CD4-positive, alpha-beta memory T cell (primary cell): ENCODE measurements around the gene PPP1R18. TPM values are rescaled to one million over a fixed set of nuclear protein-coding genes. Genes with fewer than 3 reads are reported as not detected.
"Not testable (repeated sequence)": the region's sequence is repeated elsewhere in the genome, so short reads cannot be mapped to it uniquely, and the experiment has no call there.

Experiments used
- CTCF ChIA-PET: fragments of 350-600 bp; sonication (Branson Sonifier 250); formaldehyde crosslinking; loops from one replicate; lab custom pipeline; 2021; ENCODE audit warnings: inconsistent platforms; ENCODE audit not compliant: partially characterized antibody; lab: Charles Lee
- POLR2A ChIA-PET: fragments of 350-600 bp; sonication (Branson Sonifier 250); formaldehyde crosslinking; loops from one replicate; lab custom pipeline; 2021; ENCODE audit not compliant: partially characterized antibody; lab: Charles Lee
- DNase-seq, 5 donors: peaks; one replicate each; pipeline versions ENCODE4 v3.0.0 to v3.0.0-alpha.2; 2020 to 2022; ENCODE audit warnings: mixed read lengths in 1 of 5
- H3K27ac ChIP-seq: one replicate; pipeline ENCODE4 v1.7.0; 2013; ENCODE audit warnings: low read depth, low read length
- H3K27me3 ChIP-seq: 2 replicates; pipeline ENCODE4 v1.7.0; 2013; ENCODE audit warnings: mild to moderate bottlenecking, low read length, moderate library complexity; ENCODE audit not compliant: insufficient read depth
- H3K36me3 ChIP-seq: 2 replicates; pipeline ENCODE4 v1.7.0; 2013; ENCODE audit warnings: mild to moderate bottlenecking, low read length, moderate library complexity; ENCODE audit not compliant: insufficient read depth
- H3K4me1 ChIP-seq: 2 replicates; pipeline ENCODE4 v1.7.0; 2013; ENCODE audit warnings: mild to moderate bottlenecking, low read length, moderate library complexity; ENCODE audit not compliant: insufficient read depth
- H3K4me3 ChIP-seq, 2 donors: one replicate each; pipeline ENCODE4 v1.7.0; 2013; ENCODE audit warnings: low read length in 2 of 2, mild to moderate bottlenecking in 1 of 2
- H3K9me3 ChIP-seq, 2 donors: one replicate each; pipeline ENCODE4 v1.7.0; 2013; ENCODE audit warnings: low read length in 2 of 2, control low read depth in 1 of 2; ENCODE audit not compliant: control insufficient read depth in 1 of 2
- H3K27ac Mint-ChIP-seq, 7 donors: one replicate each; pipeline ENCODE4 v1.8.0; 2020 to 2021; ENCODE audit warnings: mixed read lengths in 7 of 7, mild to moderate bottlenecking in 6 of 7, inconsistent platforms in 3 of 7, moderate library complexity in 3 of 7
- H3K27me3 Mint-ChIP-seq, 2 donors: one replicate each; pipeline ENCODE4 v1.8.0; 2020 to 2021; ENCODE audit warnings: mixed read lengths in 2 of 2
- H3K36me3 Mint-ChIP-seq, 2 donors: one replicate each; pipeline ENCODE4 v1.8.0; 2020 to 2021; ENCODE audit warnings: mixed read lengths in 2 of 2, inconsistent platforms in 1 of 2, mild to moderate bottlenecking in 1 of 2
- H3K4me1 Mint-ChIP-seq, 4 donors: one replicate each; pipeline ENCODE4 v1.8.0; 2020 to 2021; ENCODE audit warnings: mixed read lengths in 4 of 4, mild to moderate bottlenecking in 1 of 4
- H3K4me3 Mint-ChIP-seq, 8 donors: one replicate each; pipeline ENCODE4 v1.8.0; 2020 to 2021; ENCODE audit warnings: mixed read lengths in 8 of 8, mild to moderate bottlenecking in 7 of 8, moderate library complexity in 6 of 8, inconsistent platforms in 3 of 8
- H3K9me3 Mint-ChIP-seq, 8 donors: one replicate each; pipeline ENCODE4 v1.8.0; 2020 to 2021; ENCODE audit warnings: mixed read lengths in 8 of 8, mild to moderate bottlenecking in 5 of 8, inconsistent platforms in 3 of 8, moderate library complexity in 1 of 8
- intact Hi-C: fragments of 100-400 bp; cut with micrococcal nuclease; formaldehyde crosslinking; loops from one replicate; pipeline ENCODE4 v1.15.1; 2023
- polyA plus RNA-seq, 2 donors: library from polyadenylated mRNA; unstranded; fragments of 300-500 nt; fragmentation: Illumina TruSeq; gene quantifications; one replicate each; pipeline ENCODE4 v1.2.3, GENCODE V29; 2021
- total RNA-seq, 2 experiments: library from RNA; stranded (reverse); gene quantifications; one replicate each; pipeline ENCODE4 v1.2.3, GENCODE V29; 2021

Gene PPP1R18
- total and polyA plus RNA-seq, 4 experiments from 2014 or later: 68.2 to 127 (median 120) TPM

- Mint-ChIP-seq H3K27me3 (no peaks in the 10 kb centered on the region), H3K27ac (peak overlapping the region; percentile 92 to 99 (median 97)), H3K4me3 (peak overlapping the region; percentile 90 to 99 (median 98)), H3K36me3 (peaks cover 28 to 59% of the 10 kb centered on the region in 2 donors), H3K9me3 (peaks cover 0 to 6% (median 0%) of the 10 kb centered on the region in 8 donors), H3K4me1 (peaks cover 24 to 69% (median 46%) of the 10 kb centered on the region in 4 donors)
- H3K36me3 ChIP-seq: peaks cover 42% of the 10 kb centered on the region
- ChIA-PET POLR2A (interaction anchor here (0.7 to 47.0 kb wide), 22 partner anchors 9 to 365 kb away, joined by 3 to 1474 read pairs (median 6); partner anchors contain the start of genes ABCF1, DHX16, MRPS18B and NRM), CTCF (interaction anchor here (0.7 to 23.1 kb wide), 43 partner anchors 9 to 365 kb away, joined by 3 to 865 read pairs (median 5); partner anchors contain the start of genes ABCF1, ATAT1, DHX16 and MRPS18B)
- peak overlapping the region; percentile 82 for H3K27ac ChIP-seq
- H3K4me1 ChIP-seq: peaks cover 60% of the 10 kb centered on the region
- no peaks in the 10 kb centered on the region for H3K9me3 ChIP-seq
- peak; percentile 80 to 87 (median 81) for DNase-seq
- peak overlapping the region; percentile 67 to 80 for H3K4me3 ChIP-seq
- H3K27me3 ChIP-seq: no peaks in the 10 kb centered on the region
- intact Hi-C loops: loop anchor here (1.0 kb wide), 5 partner anchors 8 to 240 kb away; partner anchors contain the start of gene ATAT1
These were observed 36.1 kb upstream of the PPP1R18 start for GRCh38 chr6:30722280-30723112.

GRCh38 chr6:30722025-30722279 lies 35.5 kb upstream of the PPP1R18 start:
- CTCF ChIA-PET: interaction anchor here (0.7 to 23.1 kb wide), 35 partner anchors 9 to 366 kb away, joined by 3 to 865 read pairs (median 6); partner anchors contain the start of genes ABCF1, ATAT1, DHX16 and MRPS18B
- H3K27me3 Mint-ChIP-seq, H3K9me3 Mint-ChIP-seq, H3K27me3 ChIP-seq, H3K9me3 ChIP-seq: not testable (repeated sequence)
- H3K27ac ChIP-seq: peak overlapping the region; percentile 82
- DNase-seq: peak in 1 of 5 donors; percentile 61
- H3K4me3 ChIP-seq: peak overlapping the region; percentile 67 to 80
- H3K36me3 ChIP-seq: peaks cover 37% of the 10 kb centered on the region
- H3K4me1 Mint-ChIP-seq: peaks cover 25 to 73% (median 50%) of the 10 kb centered on the region in 4 donors
- H3K4me3 Mint-ChIP-seq: peak overlapping the region; percentile 90 to 99 (median 98)
- intact Hi-C loops: loop anchor here (1.0 kb wide), 5 partner anchors 8 to 240 kb away; partner anchors contain the start of gene ATAT1
- POLR2A ChIA-PET: interaction anchor here (0.7 to 47.0 kb wide), 23 partner anchors 9 to 365 kb away, joined by 3 to 1474 read pairs (median 6); partner anchors contain the start of genes ABCF1, DHX16, MRPS18B and NRM
- H3K27ac Mint-ChIP-seq: peak overlapping the region; percentile 92 to 99 (median 97)
- H3K4me1 ChIP-seq: peaks cover 60% of the 10 kb centered on the region
- H3K36me3 Mint-ChIP-seq: peaks cover 30 to 62% of the 10 kb centered on the region in 2 donors

GRCh38 chr6:30721198-30722024 lies 35.0 kb upstream of the PPP1R18 start:
- Histone ChIP-seq H3K4me3 (peak overlapping the region; percentile 67 to 80), H3K4me1 (peaks cover 64% of the 10 kb centered on the region), H3K9me3 (no peaks in the 10 kb centered on the region), H3K27ac (peak overlapping the region; percentile 82), H3K36me3 (peaks cover 33% of the 10 kb centered on the region), H3K27me3 (no peaks in the 10 kb centered on the region)
- CTCF ChIA-PET: interaction anchor here (1.0 to 23.1 kb wide), 32 partner anchors 9 to 271 kb away, joined by 3 to 865 read pairs (median 6); partner anchors contain the start of genes ABCF1, ATAT1, DHX16 and MRPS18B
- peaks cover 0 to 6% (median 0%) of the 10 kb centered on the region in 8 donors for H3K9me3 Mint-ChIP-seq
- intact Hi-C loops: loop anchor here (1.0 to 2.0 kb wide), 9 partner anchors 9 to 239 kb away; partner anchors contain the start of genes ATAT1, C6orf136, HLA-E and MRPS18B
- DNase-seq: peak; percentile 89 to 96 (median 96)
- H3K4me3 Mint-ChIP-seq: peak overlapping the region; percentile 90 to 99 (median 98)
- H3K27me3 Mint-ChIP-seq: no peaks in the 10 kb centered on the region
- H3K4me1 Mint-ChIP-seq: peaks cover 28 to 76% (median 53%) of the 10 kb centered on the region in 4 donors
- peaks cover 31 to 62% of the 10 kb centered on the region in 2 donors for H3K36me3 Mint-ChIP-seq
- POLR2A ChIA-PET: interaction anchor here (0.7 to 47.0 kb wide), 23 partner anchors 10 to 240 kb away, joined by 3 to 1474 read pairs (median 6); partner anchors contain the start of genes ABCF1, DHX16, MRPS18B and NRM
- peak overlapping the region; percentile 95 to 99 (median 98) for H3K27ac Mint-ChIP-seq

GRCh38 chr6:30720738-30721197 lies 34.3 kb upstream of the PPP1R18 start:
- Mint-ChIP-seq H3K27me3 (no peaks in the 10 kb centered on the region), H3K9me3 (peaks cover 0 to 6% (median 0%) of the 10 kb centered on the region in 8 donors), H3K36me3 (peaks cover 31 to 64% of the 10 kb centered on the region in 2 donors), H3K27ac (peak overlapping the region; percentile 95 to 99 (median 98)), H3K4me3 (peak overlapping the region; percentile 90 to 99 (median 98)), H3K4me1 (peaks cover 32 to 82% (median 58%) of the 10 kb centered on the region in 4 donors)
- H3K27me3 ChIP-seq: no peaks in the 10 kb centered on the region
- peak in 3 of 5 donors; percentile 51 to 57 (median 53) for DNase-seq
- POLR2A ChIA-PET: interaction anchor here (0.9 to 47.0 kb wide), 14 partner anchors 9 to 239 kb away, joined by 3 to 1474 read pairs (median 16); partner anchors contain the start of genes DHX16, MRPS18B, NRM and PPP1R10
- H3K27ac ChIP-seq: peak overlapping the region; percentile 75
- H3K36me3 ChIP-seq: peaks cover 29% of the 10 kb centered on the region
- no peaks in the 10 kb centered on the region for H3K9me3 ChIP-seq
- intact Hi-C loops: loop anchor here (1.0 to 2.0 kb wide), 4 partner anchors 38 to 232 kb away; partner anchors contain the start of genes C6orf136, HLA-E, MRPS18B and PPP1R10
- peak overlapping the region; percentile 63 to 74 for H3K4me3 ChIP-seq
- H3K4me1 ChIP-seq: peaks cover 68% of the 10 kb centered on the region
- CTCF ChIA-PET: interaction anchor here (1.0 to 23.1 kb wide), 10 partner anchors 8 to 238 kb away, joined by 3 to 865 read pairs (median 18); partner anchors contain the start of genes DHX16, MRPS18B and PPP1R10

- peaks cover 29 to 62% of the 10 kb centered on the region in 2 donors for H3K36me3 Mint-ChIP-seq
These were observed 33.6 kb upstream of the PPP1R18 start, which contains the start of gene TUBB for GRCh38 chr6:30719791-30720737. Gene TUBB, plus strand, starts transcription at chr6:30720352. Its CDS starts 155 bp downstream, at chr6:30720507.

More at GRCh38 chr6:30719791-30720737, 33.6 kb upstream of the PPP1R18 start, which contains the start of gene TUBB:
- ChIA-PET CTCF (interaction anchor here (1.0 to 23.1 kb wide), 8 partner anchors 11 to 176 kb away, joined by 3 to 865 read pairs (median 4); partner anchors contain the start of gene DHX16), POLR2A (interaction anchor here (0.9 to 47.0 kb wide), 15 partner anchors 8 to 394 kb away, joined by 3 to 1474 read pairs (median 11); partner anchors contain the start of genes DHX16, MRPS18B, NRM and PPP1R10)
- peak; percentile 93 to 97 (median 95) for DNase-seq
- peak within 1 kb of the TSS; percentile 95 to 99 (median 98) for H3K27ac Mint-ChIP-seq
- Histone ChIP-seq H3K27ac (peak within 1 kb of the TSS; percentile 75), H3K4me3 (peak within 1 kb of the TSS; percentile 63 to 77), H3K36me3 (peaks cover 24% of the 10 kb centered on the region), H3K9me3 (no peaks in the 10 kb centered on the region), H3K4me1 (peaks cover 68% of the 10 kb centered on the region), H3K27me3 (no peaks in the 10 kb centered on the region)
- intact Hi-C loops: loop anchor here (2.0 kb wide), 1 partner anchor 231 kb away; the partner anchor contains the start of gene HLA-E
- H3K27me3 Mint-ChIP-seq: no peaks in the 10 kb centered on the region
- H3K4me1 Mint-ChIP-seq: peaks cover 35 to 83% (median 59%) of the 10 kb centered on the region in 4 donors
- H3K9me3 Mint-ChIP-seq: peaks cover 0 to 6% (median 0%) of the 10 kb centered on the region in 8 donors
- peak within 1 kb of the TSS; percentile 90 to 99 (median 98) for H3K4me3 Mint-ChIP-seq
